Gastrocnemius medialis (tissue), 4 donors: ENCODE data around the gene ARMC10. TPM values are rescaled to one million over a fixed set of nuclear protein-coding genes. Genes with fewer than 3 reads are reported as not detected.
A peak's percentile ranks its signal among the peaks of the same experiment; 100 is the strongest.
"Not testable (repeated sequence)": the region's sequence is repeated elsewhere in the genome, so short reads cannot be mapped to it uniquely, and the experiment has no call there.

Experiments used
- ATAC-seq, 2 donors: fragments of 150-250 bp; one replicate each; pipeline ENCODE4 v1.9.1; 2016
- DNase-seq, 2 donors: peaks; one replicate each; pipeline ENCODE4 v3.0.0-alpha.2; 2019
- H3K27ac ChIP-seq, 4 donors: fragments of 200-600 bp; sonication (generic); 1 replicate in 1 of 4; 2 replicates in 3 of 4; pipeline ENCODE4 v1.5.1; 2016 to 2018; ENCODE audit warnings: mild to moderate bottlenecking in 2 of 4, moderate library complexity in 1 of 4
- H3K27me3 ChIP-seq, 3 donors: fragments of 200-600 bp; sonication (generic) in 2 of 3; 1 replicate in 1 of 3; 2 replicates in 2 of 3; pipeline versions ENCODE4 v1.5.1 to v1.6.0; 2016 to 2019; ENCODE audit warnings: mild to moderate bottlenecking in 1 of 3, moderate library complexity in 1 of 3
- H3K36me3 ChIP-seq, 2 donors: fragments of 200-600 bp; sonication (generic) in 1 of 2; one replicate each; pipeline ENCODE4 v1.5.1; 2017 to 2018
- H3K4me1 ChIP-seq, 2 donors: fragments of 200-600 bp; sonication (generic) in 1 of 2; one replicate each; pipeline ENCODE4 v1.5.1; 2016 to 2017; ENCODE audit warnings: mild to moderate bottlenecking in 2 of 2
- H3K4me3 ChIP-seq, 4 donors: fragments of 200-600 bp; sonication (generic) in 3 of 4; 1 replicate in 1 of 4; 2 replicates in 3 of 4; pipeline ENCODE4 v1.5.1; 2016 to 2019; ENCODE audit warnings: mild to moderate bottlenecking in 2 of 4
- H3K9me3 ChIP-seq, 3 donors: fragments of 200-600 bp; sonication (generic) in 2 of 3; 1 replicate in 1 of 3; 2 replicates in 2 of 3; pipeline ENCODE4 v1.5.1; 2016 to 2019
- CTCF ChIP-seq, 5 experiments: fragments of 450-650 bp in 3 of 5; fragments of 200-600 bp in 2 of 5; sonication (generic) in 2 of 5; IDR thresholded peaks in 4 of 5; conservative IDR thresholded peaks in 1 of 5; 1 replicate in 4 of 5; 2 replicates in 1 of 5; pipeline ENCODE4 v1.5.1; 2016 to 2019; ENCODE audit warnings: antibody characterized with exemption in 5 of 5, mild to moderate bottlenecking in 3 of 5, moderate library complexity in 3 of 5
- POLR2A ChIP-seq, 2 donors: fragments of 450-650 bp; IDR thresholded peaks; one replicate each; pipeline ENCODE4 v1.6.1; 2017; ENCODE audit warnings: antibody characterized with exemption in 2 of 2, mild to moderate bottlenecking in 2 of 2, moderate library complexity in 2 of 2
- in situ Hi-C, 4 donors: fragments of 200-750 bp; cut with MboI; loops; one replicate each; pipeline versions ENCODE4 v1.15.0 to v1.8.0; 2017; ENCODE audit warnings: low sequenced_read_pairs in 4 of 4
- intact Hi-C: fragments of 100-400 bp; cut with DNase I; formaldehyde crosslinking; loops from one replicate; pipeline ENCODE4 v1.15.1; 2023; ENCODE audit warnings: low total_unique reads
- total RNA-seq, 4 donors: library from RNA; depleted of rRNA; stranded (reverse); fragments of >200 nt; gene quantifications; one replicate each; pipeline versions ENCODE4 v1.1.0 to v1.2.3, GENCODE V29; 2016

ARMC10 gene
- total RNA-seq, 4 donors from 2014 or later: 23.6 to 31.3 (median 27.2) TPM

- intact Hi-C loops (no loop called here), in situ Hi-C loops (loop anchor here in 1 of 4 donors (10.0 kb wide), 1 partner anchor 58 kb away; no protein-coding TSS in a partner anchor)
- H3K27ac ChIP-seq: no peak overlapping the region
- no peaks in the 10 kb centered on the region for H3K36me3 ChIP-seq
- H3K4me3 ChIP-seq: no peak overlapping the region
- peaks cover 12 to 16% of the 10 kb centered on the region in 2 donors for H3K4me1 ChIP-seq
- no peak for TF ChIP-seq CTCF (IDR thresholded peaks at IDR 0.05 in 4 of 5, conservative IDR thresholded peaks at IDR 0.05 in 1 of 5)
- no peak for TF ChIP-seq POLR2A (IDR thresholded peaks at IDR 0.05)
- H3K9me3 ChIP-seq: no peaks in the 10 kb centered on the region
- DNase-seq: no peak
- H3K27me3 ChIP-seq: no peaks in the 10 kb centered on the region
- no peak for ATAC-seq
Observed at GRCh38 chr7:103142494-103142893, 67.6 kb downstream of the ARMC10 start.

GRCh38 chr7:103143868-103144267, 68.9 kb downstream of the ARMC10 start:
- Histone ChIP-seq H3K4me1 (peaks cover 20 to 27% of the 10 kb centered on the region in 2 donors), H3K27ac (no peak overlapping the region), H3K36me3 (no peaks in the 10 kb centered on the region), H3K4me3 (no peak overlapping the region), H3K9me3 (no peaks in the 10 kb centered on the region), H3K27me3 (no peaks in the 10 kb centered on the region)
- no peak for DNase-seq
- no peak for TF ChIP-seq CTCF (IDR thresholded peaks at IDR 0.05 in 4 of 5, conservative IDR thresholded peaks at IDR 0.05 in 1 of 5)
- no peak for TF ChIP-seq POLR2A (IDR thresholded peaks at IDR 0.05)
- in situ Hi-C loops (loop anchor here in 1 of 4 donors (10.0 kb wide), 1 partner anchor 59 kb away; no protein-coding TSS in a partner anchor), intact Hi-C loops (no loop called here)
- ATAC-seq: no peak

- H3K4me3 ChIP-seq, H3K27me3 ChIP-seq, intact Hi-C loops, ATAC-seq, DNase-seq, H3K27ac ChIP-seq, H3K36me3 ChIP-seq, H3K9me3 ChIP-seq: not testable (repeated sequence)
- H3K4me1 ChIP-seq: peaks cover 22 to 27% of the 10 kb centered on the region in 2 donors
- in situ Hi-C loops: loop anchor here in 1 of 4 donors (10.0 kb wide), 1 partner anchor 60 kb away; no protein-coding TSS in a partner anchor
Observed at GRCh38 chr7:103144754-103145153, 69.8 kb downstream of the ARMC10 start.

- intact Hi-C loops: loop anchor here (2.0 kb wide), 1 partner anchor 74 kb away; the partner anchor contains the start of genes ARMC10 and FBXL13
- TF ChIP-seq CTCF (IDR thresholded peaks at IDR 0.05 in 4 of 5, conservative IDR thresholded peaks at IDR 0.05 in 1 of 5) (no peak), POLR2A (IDR thresholded peaks at IDR 0.05) (no peak)
- peaks cover 25 to 29% of the 10 kb centered on the region in 2 donors for H3K4me1 ChIP-seq
- H3K27me3 ChIP-seq: no peaks in the 10 kb centered on the region
- peak overlapping the region; percentile 84 to 96 (median 92) for H3K27ac ChIP-seq
- H3K4me3 ChIP-seq: peak overlapping the region; percentile 69 to 94 (median 81)
- ATAC-seq (peak in 1 of 2 donors; percentile 25), DNase-seq (no peak)
- in situ Hi-C loops: loop anchor here in 1 of 4 donors (10.0 kb wide), 1 partner anchor 64 kb away; no protein-coding TSS in a partner anchor
- H3K36me3 ChIP-seq: no peaks in the 10 kb centered on the region
- H3K9me3 ChIP-seq: no peaks in the 10 kb centered on the region
Observed at GRCh38 chr7:103148131-103148993, 73.4 kb downstream of the ARMC10 start.

Other genes starting within 250 kb of the ARMC10 start
- gene LRRC17, start 162.1 kb upstream of the ARMC10 start, total RNA-seq: 1 to 10 TPM in 2 of 4 donors, under 1 TPM in 1, not detected in 1; 0.62 to 2.5 (median 1.6) TPM
- gene FBXL13, start 344 bp upstream of the ARMC10 start, total RNA-seq: under 1 TPM in 1 of 4 donors, not detected in 3; 0.26 TPM
- 1 to 10 TPM; 2.3 to 5.7 (median 4.0) TPM for gene NAPEPLD, start 74.0 kb downstream of the ARMC10 start, total RNA-seq
- gene PMPCB, start 222.3 kb downstream of the ARMC10 start, total RNA-seq: 10 to 100 TPM; 25.1 to 51.3 (median 40.2) TPM